Mesothelial cell of epicardium (in vitro differentiated cells): Measurements from ENCODE around the gene STAG3. TPM values are rescaled to one million over a fixed set of nuclear protein-coding genes. Genes with fewer than 3 reads are reported as not detected.
"Not testable (repeated sequence)": the region's sequence is repeated elsewhere in the genome, so short reads cannot be mapped to it uniquely, and the experiment has no call there.

ENCODE experiments used
- DNase-seq, 2 experiments: peaks; one replicate each; pipeline ENCODE4 v3.0.0; 2021; ENCODE audit warnings: low spot score in 2 of 2; ENCODE audit not compliant: unreplicated experiment in 2 of 2
- H3K27ac Mint-ChIP-seq: 2 replicates; pipeline ENCODE4 v1.8.0; 2021; ENCODE audit warnings: mixed read lengths
- H3K27me3 Mint-ChIP-seq: 2 replicates; pipeline ENCODE4 v1.8.0; 2021; ENCODE audit warnings: low read depth, mixed read lengths
- H3K36me3 Mint-ChIP-seq: 2 replicates; pipeline ENCODE4 v1.8.0; 2021; ENCODE audit warnings: mixed read lengths
- H3K4me1 Mint-ChIP-seq: 2 replicates; pipeline ENCODE4 v1.8.0; 2021; ENCODE audit warnings: mixed read lengths
- H3K4me3 Mint-ChIP-seq: 2 replicates; pipeline ENCODE4 v1.8.0; 2021; ENCODE audit warnings: mild to moderate bottlenecking, moderate library complexity, mixed read lengths
- H3K9me3 Mint-ChIP-seq: 2 replicates; pipeline ENCODE4 v1.8.0; 2021; ENCODE audit warnings: mixed read lengths
- CTCF ChIP-seq: fragments of 200-600 bp; sonication (generic); IDR thresholded peaks from one replicate; pipeline ENCODE4 v1.5.0; 2021; ENCODE audit warnings: antibody characterized with exemption; ENCODE audit not compliant: unreplicated experiment
- total RNA-seq: library from RNA; stranded (reverse); gene quantifications from 3 replicates; pipeline ENCODE4 v1.2.1, GENCODE V29; 2021

STAG3 gene
- total RNA-seq, 1 donor from 2014 or later: 0.94 TPM

- no peak for TF ChIP-seq CTCF
- H3K27ac Mint-ChIP-seq: no peak overlapping the region
- no peaks in the 10 kb centered on the region for H3K9me3 Mint-ChIP-seq
Measured at GRCh38 chr7:100209493-100209892, 31.8 kb downstream of the STAG3 start.

GRCh38 chr7:100210805-100211204, 33.1 kb downstream of the STAG3 start:
- TF ChIP-seq CTCF: no peak
- Mint-ChIP-seq H3K27me3 (peaks cover 9% of the 10 kb centered on the region), H3K4me1 (peaks cover 29% of the 10 kb centered on the region), H3K9me3 (no peaks in the 10 kb centered on the region), H3K27ac (no peak overlapping the region), H3K4me3 (no peak overlapping the region), H3K36me3 (no peaks in the 10 kb centered on the region)
- DNase-seq: no peak

More at GRCh38 chr7:100209493-100209892, 31.8 kb downstream of the STAG3 start:
- Mint-ChIP-seq H3K27me3 (peaks cover 9% of the 10 kb centered on the region), H3K4me1 (peaks cover 29% of the 10 kb centered on the region), H3K36me3 (no peaks in the 10 kb centered on the region), H3K4me3 (no peak overlapping the region)
- DNase-seq: no peak

GRCh38 chr7:100211342-100211780, 33.6 kb downstream of the STAG3 start:
- no peaks in the 10 kb centered on the region for H3K9me3 Mint-ChIP-seq
- no peak overlapping the region for H3K27ac Mint-ChIP-seq
- DNase-seq: no peak
- H3K36me3 Mint-ChIP-seq: no peaks in the 10 kb centered on the region
- TF ChIP-seq CTCF: no peak
- H3K27me3 Mint-ChIP-seq: peaks cover 9% of the 10 kb centered on the region
- no peak overlapping the region for H3K4me3 Mint-ChIP-seq
- peaks cover 29% of the 10 kb centered on the region for H3K4me1 Mint-ChIP-seq

- Mint-ChIP-seq H3K36me3 (no peaks in the 10 kb centered on the region), H3K27me3 (peaks cover 9% of the 10 kb centered on the region), H3K4me1 (peaks cover 29% of the 10 kb centered on the region), H3K9me3 (no peaks in the 10 kb centered on the region), H3K4me3 (no peak overlapping the region), H3K27ac (no peak overlapping the region)
- TF ChIP-seq CTCF: no peak
- DNase-seq: no peak
Measured at GRCh38 chr7:100212631-100213286, 35.0 kb downstream of the STAG3 start.

- H3K36me3 Mint-ChIP-seq: no peaks in the 10 kb centered on the region
- peaks cover 22% of the 10 kb centered on the region for H3K4me1 Mint-ChIP-seq
- TF ChIP-seq CTCF: no peak
- H3K9me3 Mint-ChIP-seq: no peaks in the 10 kb centered on the region
- no peak overlapping the region for H3K27ac Mint-ChIP-seq
- no peak for DNase-seq
- no peak overlapping the region for H3K4me3 Mint-ChIP-seq
- H3K27me3 Mint-ChIP-seq: peaks cover 9% of the 10 kb centered on the region
Measured at GRCh38 chr7:100213672-100214071, 36.0 kb downstream of the STAG3 start.

GRCh38 chr7:100214356-100214755, 36.6 kb downstream of the STAG3 start:
- H3K36me3 Mint-ChIP-seq, DNase-seq, H3K9me3 Mint-ChIP-seq, H3K4me3 Mint-ChIP-seq, H3K27me3 Mint-ChIP-seq, H3K27ac Mint-ChIP-seq: not testable (repeated sequence)
- H3K4me1 Mint-ChIP-seq: peaks cover 15% of the 10 kb centered on the region
